ENCODE data around the gene MLLT1.

- no peak for TF ChIP-seq CTCF (IDR thresholded peaks at IDR 0.05)
- TF ChIP-seq POLR2A (IDR thresholded peaks at IDR 0.05): no peak
- TF ChIP-seq POLR2AphosphoS5 (IDR thresholded peaks at IDR 0.05): no peak
Observed at GRCh38 chr19:6229216-6229913, 50.4 kb downstream of the MLLT1 start.

All from suprapubic skin (tissue), 4 donors.